Prostate gland (tissue), 2 donors: ENCODE results near the gene SNX18. TPM values are rescaled to one million over a fixed set of nuclear protein-coding genes. Genes with fewer than 3 reads are reported as not detected.

Experiments
- DNase-seq: peaks from one replicate; pipeline ENCODE4 v3.0.0-alpha.2; 2019; ENCODE audit warnings: low spot score
- H3K27ac ChIP-seq, 2 donors: fragments of 200-600 bp; sonication (generic); 2 replicates each; pipeline ENCODE4 v1.5.1; 2017 to 2019
- H3K27me3 ChIP-seq: fragments of 200-600 bp; sonication (generic); replicated peaks from 2 replicates; pipeline ENCODE4 v1.5.1; 2019; ENCODE audit not compliant: insufficient read depth
- H3K36me3 ChIP-seq, 2 donors: fragments of 200-600 bp; sonication (generic); 1 replicate in 1 of 2; 2 replicates in 1 of 2; pipeline versions ENCODE4 v1.5.1 to v1.8.1; 2017 to 2019
- H3K4me1 ChIP-seq: fragments of 200-600 bp; sonication (generic); replicated peaks from 2 replicates; pipeline ENCODE4 v1.5.1; 2019
- H3K4me3 ChIP-seq, 2 donors: fragments of 200-600 bp; sonication (generic); 2 replicates each; pipeline ENCODE4 v1.5.1; 2017 to 2019
- H3K9me3 ChIP-seq: fragments of 200-600 bp; sonication (generic); 2 replicates; pipeline ENCODE4 v1.5.1; 2017
- CTCF ChIP-seq, 4 experiments: fragments of 200-600 bp in 2 of 4; fragments of 450-650 bp in 2 of 4; sonication (generic) in 2 of 4; IDR thresholded peaks; 1 replicate in 3 of 4; 2 replicates in 1 of 4; pipeline ENCODE4 v1.5.1; 2016 to 2019; ENCODE audit warnings: antibody characterized with exemption in 4 of 4, mild to moderate bottlenecking in 2 of 4, moderate library complexity in 2 of 4
- POLR2A ChIP-seq: fragments of 450-650 bp; IDR thresholded peaks from one replicate; pipeline ENCODE4 v1.6.1; 2016; ENCODE audit warnings: antibody characterized with exemption, mild to moderate bottlenecking
- POLR2AphosphoS5 ChIP-seq: sonication (generic); formaldehyde crosslinking; IDR thresholded peaks from one replicate; pipeline ENCODE4 v1.6.1; 2017; ENCODE audit warnings: antibody characterized with exemption
- WGBS: methylation state at CpG from one replicate; pipeline ENCODE4 v1.1.5; 2018; 5-methylcytosine and 5-hydroxymethylcytosine counted together
- intact Hi-C: fragments of 100-400 bp; cut with DNase I; formaldehyde crosslinking; loops from one replicate; pipeline ENCODE4 v1.14.2; 2022
- total RNA-seq, 2 donors: library from RNA; depleted of rRNA; stranded (reverse); fragments of >200 nt; gene quantifications; one replicate each; pipeline ENCODE4 v1.1.0, GENCODE V29; 2016

Gene SNX18
- total RNA-seq, 2 donors from 2014 or later, result 26.3 to 80.4 TPM

- H3K27ac ChIP-seq, result no peak overlapping the region
- no peak for DNase-seq
These were observed 36.2 kb downstream of the SNX18 start for GRCh38 chr5:54553659-54554207.

GRCh38 chr5:54556141-54556540 is 38.6 kb downstream of the SNX18 start:
- Histone ChIP-seq H3K27ac (no peak overlapping the region), H3K4me1 (no peaks in the 10 kb centered on the region), H3K4me3 (no peak overlapping the region), H3K27me3 (no peaks in the 10 kb centered on the region), H3K36me3 (no peaks in the 10 kb centered on the region), H3K9me3 (no peaks in the 10 kb centered on the region)
- no peak for DNase-seq
- intact Hi-C loops, result no loop called here
- TF ChIP-seq CTCF (IDR thresholded peaks at IDR 0.05), result no peak
- no peak for TF ChIP-seq POLR2AphosphoS5
- TF ChIP-seq POLR2A, result no peak
- 47% methylated on average over 3 of the region's 3 CpGs for WGBS

More at GRCh38 chr5:54553659-54554207, 36.2 kb downstream of the SNX18 start:
- 67% methylated on average over 4 of the region's 4 CpGs for WGBS
- H3K9me3 ChIP-seq, result no peaks in the 10 kb centered on the region
- intact Hi-C loops, result no loop called here
- H3K36me3 ChIP-seq, result peaks cover 0 to 4% of the 10 kb centered on the region in 2 donors
- H3K4me3 ChIP-seq, result no peak overlapping the region
- no peaks in the 10 kb centered on the region for H3K27me3 ChIP-seq
- no peaks in the 10 kb centered on the region for H3K4me1 ChIP-seq
- no peak for TF ChIP-seq POLR2AphosphoS5

GRCh38 chr5:54558362-54558761 is 40.8 kb downstream of the SNX18 start:
- TF ChIP-seq POLR2AphosphoS5 (no peak), POLR2A (no peak), CTCF (IDR thresholded peaks at IDR 0.05) (no peak)
- H3K27ac ChIP-seq, result no peak overlapping the region
- 77% methylated on average over 1 of the region's 1 CpG for WGBS

GRCh38 chr5:54561651-54562050 is 44.1 kb downstream of the SNX18 start:
- Histone ChIP-seq H3K9me3 (no peaks in the 10 kb centered on the region), H3K36me3 (no peaks in the 10 kb centered on the region), H3K27ac (no peak overlapping the region), H3K4me3 (no peak overlapping the region), H3K4me1 (no peaks in the 10 kb centered on the region), H3K27me3 (no peaks in the 10 kb centered on the region)
- intact Hi-C loops, result no loop called here
- DNase-seq, result no peak
- TF ChIP-seq CTCF (IDR thresholded peaks at IDR 0.05) (no peak), POLR2A (no peak), POLR2AphosphoS5 (no peak)

More at GRCh38 chr5:54558362-54558761, 40.8 kb downstream of the SNX18 start:
- H3K9me3 ChIP-seq, result no peaks in the 10 kb centered on the region
- H3K36me3 ChIP-seq, result no peaks in the 10 kb centered on the region
- H3K4me3 ChIP-seq, result no peak overlapping the region
- H3K27me3 ChIP-seq, result no peaks in the 10 kb centered on the region
- no peaks in the 10 kb centered on the region for H3K4me1 ChIP-seq
- intact Hi-C loops, result no loop called here
- DNase-seq, result no peak

- no peak for TF ChIP-seq POLR2A
- no peak for TF ChIP-seq CTCF (IDR thresholded peaks at IDR 0.05)
- TF ChIP-seq POLR2AphosphoS5, result no peak
- H3K4me3 ChIP-seq, result no peak overlapping the region
- no peaks in the 10 kb centered on the region for H3K27me3 ChIP-seq
- H3K4me1 ChIP-seq, result no peaks in the 10 kb centered on the region
- no peaks in the 10 kb centered on the region for H3K9me3 ChIP-seq
- H3K27ac ChIP-seq, result no peak overlapping the region
- intact Hi-C loops, result no loop called here
- 96% methylated on average over 1 of the region's 1 CpG for WGBS
- H3K36me3 ChIP-seq, result no peaks in the 10 kb centered on the region
- DNase-seq, result no peak
These were observed 45.7 kb downstream of the SNX18 start for GRCh38 chr5:54563083-54563761.
